Rectal smooth muscle tissue (tissue), 1 donor: ENCODE measurements around the gene CCSER1.

ENCODE experiments used
- H3K27ac ChIP-seq: one replicate; pipeline ENCODE4 v1.7.0; 2013; ENCODE audit warnings: low read depth, low read length, inconsistent platforms
- H3K27me3 ChIP-seq: one replicate; pipeline ENCODE4 v1.7.0; 2013; ENCODE audit warnings: low read length; ENCODE audit not compliant: control insufficient read depth, insufficient read depth
- H3K36me3 ChIP-seq: one replicate; pipeline ENCODE4 v1.7.0; 2013; ENCODE audit warnings: low read length; ENCODE audit not compliant: control insufficient read depth, insufficient read depth
- H3K4me1 ChIP-seq: one replicate; pipeline ENCODE4 v1.7.0; 2013; ENCODE audit warnings: low read length; ENCODE audit not compliant: control insufficient read depth, insufficient read depth
- H3K4me3 ChIP-seq: one replicate; pipeline ENCODE4 v1.7.0; 2013; ENCODE audit warnings: low read length
- H3K9ac ChIP-seq: one replicate; pipeline ENCODE4 v1.7.0; 2013; ENCODE audit warnings: low read length

The CCSER1 gene

DNA sequence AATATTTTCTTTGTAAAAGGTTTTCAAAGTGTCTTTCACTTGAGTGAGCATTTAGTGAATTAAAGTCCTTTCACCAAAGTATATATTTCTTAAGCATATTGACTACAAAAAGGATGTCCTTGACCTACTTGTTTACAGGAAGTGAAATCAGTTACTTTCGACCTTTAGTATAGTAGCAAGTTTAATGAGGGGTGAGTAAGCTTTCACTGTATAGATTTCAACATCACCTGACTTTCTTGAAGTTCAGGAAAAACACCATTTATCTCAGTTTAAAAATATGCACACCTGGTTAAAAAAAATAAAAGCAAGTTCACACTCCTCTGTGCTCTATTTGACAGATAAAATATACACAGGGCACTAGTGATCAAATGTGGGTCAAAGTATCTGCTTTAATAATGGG, 88.1 kb downstream of the CCSER1 start:
- no peak overlapping the region for H3K9ac ChIP-seq

DNA sequence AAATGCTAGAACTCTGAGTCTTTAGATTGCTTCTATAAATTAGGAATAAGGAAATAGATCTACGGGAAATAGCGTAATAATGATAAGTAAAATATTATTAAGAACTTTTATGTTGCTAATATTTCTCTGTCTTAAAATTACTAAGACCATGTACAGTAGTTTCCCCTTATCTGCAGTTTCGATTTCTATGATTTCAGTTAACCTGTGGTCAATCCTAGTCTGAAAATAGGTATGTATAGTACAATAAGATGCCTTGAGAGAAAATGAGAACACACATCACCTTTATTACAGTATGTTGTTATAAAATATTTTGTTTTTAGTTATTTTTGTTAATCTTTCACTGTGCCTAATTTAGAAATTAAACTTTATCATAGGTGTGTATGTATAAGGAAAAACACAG, 92.6 kb downstream of the CCSER1 start:
- no peak overlapping the region for H3K9ac ChIP-seq
- no peak overlapping the region for H3K27ac ChIP-seq
- no peaks in the 10 kb centered on the region for H3K27me3 ChIP-seq
- H3K36me3 ChIP-seq: no peaks in the 10 kb centered on the region
- no peaks in the 10 kb centered on the region for H3K4me1 ChIP-seq
- H3K4me3 ChIP-seq: no peak overlapping the region

More for the DNA sequence above, 88.1 kb downstream of the CCSER1 start:
- Histone ChIP-seq H3K36me3 (no peaks in the 10 kb centered on the region), H3K27me3 (no peaks in the 10 kb centered on the region), H3K4me3 (no peak overlapping the region), H3K27ac (no peak overlapping the region), H3K4me1 (no peaks in the 10 kb centered on the region)

DNA sequence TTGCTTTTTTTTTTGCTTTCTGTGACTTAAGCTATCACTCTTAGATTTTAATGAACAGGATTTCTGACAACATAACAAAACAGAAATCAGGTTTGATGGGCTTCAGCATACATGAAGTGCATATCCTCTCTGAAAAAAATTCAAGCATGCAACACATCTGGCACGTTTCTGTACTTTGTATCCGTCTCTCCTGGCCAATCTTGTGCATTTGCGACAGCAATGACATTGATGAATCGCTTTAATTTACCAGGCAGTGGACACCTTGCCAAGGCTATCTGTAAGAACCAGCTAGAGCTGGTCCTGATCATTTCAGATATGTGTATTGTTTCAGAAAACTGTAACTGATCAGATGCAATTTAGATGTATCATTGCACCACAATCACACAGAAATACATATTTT, 93.3 kb downstream of the CCSER1 start:
- H3K27me3 ChIP-seq: no peaks in the 10 kb centered on the region

DNA sequence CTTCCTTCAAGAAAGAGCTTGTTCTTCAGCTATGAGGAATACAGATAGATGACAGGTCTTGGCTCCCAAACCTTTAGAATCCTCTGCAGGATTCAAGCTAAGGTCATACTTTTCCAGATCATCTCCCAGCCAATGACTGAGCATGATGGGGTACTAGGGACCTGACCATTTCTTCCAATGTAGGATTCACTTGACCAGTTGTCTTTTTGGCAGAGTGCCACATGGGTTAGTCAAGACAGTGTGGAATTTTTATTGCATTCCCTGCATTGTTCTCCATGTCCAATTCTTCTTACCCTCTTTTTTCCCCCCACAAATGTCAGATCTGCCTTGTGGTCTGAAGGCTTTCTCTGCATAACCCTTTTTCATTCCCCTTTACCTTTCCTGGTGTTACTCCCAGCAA, 99.5 kb downstream of the CCSER1 start:
- H3K4me3 ChIP-seq: no peak overlapping the region

More for the DNA sequence above, 93.3 kb downstream of the CCSER1 start:
- Histone ChIP-seq H3K27ac (no peak overlapping the region), H3K36me3 (no peaks in the 10 kb centered on the region), H3K9ac (no peak overlapping the region), H3K4me3 (no peak overlapping the region), H3K4me1 (no peaks in the 10 kb centered on the region)

DNA sequence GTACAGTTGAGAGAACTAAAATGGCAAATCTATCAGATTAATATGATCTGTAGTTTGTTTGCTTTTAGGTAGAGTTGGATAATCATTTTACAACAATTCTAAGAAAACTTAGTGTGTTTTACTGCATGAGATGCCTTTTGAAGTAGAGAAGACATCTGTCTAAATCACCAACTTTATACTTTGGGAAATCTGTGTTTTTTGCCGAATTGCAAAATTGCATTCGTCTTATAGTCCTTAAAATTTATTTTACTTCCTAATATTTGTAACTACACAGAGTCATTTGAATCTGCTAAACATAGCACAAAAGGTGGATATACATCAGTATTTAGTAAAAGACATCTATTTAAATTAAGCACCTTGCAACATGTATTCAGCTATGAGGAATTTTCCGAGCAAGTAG, 100.0 kb downstream of the CCSER1 start:
- Histone ChIP-seq H3K9ac (no peak overlapping the region), H3K4me1 (no peaks in the 10 kb centered on the region), H3K27ac (no peak overlapping the region), H3K36me3 (no peaks in the 10 kb centered on the region), H3K4me3 (no peak overlapping the region), H3K27me3 (no peaks in the 10 kb centered on the region)

More for the DNA sequence above, 99.5 kb downstream of the CCSER1 start:
- Histone ChIP-seq H3K27me3 (no peaks in the 10 kb centered on the region), H3K36me3 (no peaks in the 10 kb centered on the region), H3K4me1 (no peaks in the 10 kb centered on the region), H3K9ac (no peak overlapping the region), H3K27ac (no peak overlapping the region)

DNA sequence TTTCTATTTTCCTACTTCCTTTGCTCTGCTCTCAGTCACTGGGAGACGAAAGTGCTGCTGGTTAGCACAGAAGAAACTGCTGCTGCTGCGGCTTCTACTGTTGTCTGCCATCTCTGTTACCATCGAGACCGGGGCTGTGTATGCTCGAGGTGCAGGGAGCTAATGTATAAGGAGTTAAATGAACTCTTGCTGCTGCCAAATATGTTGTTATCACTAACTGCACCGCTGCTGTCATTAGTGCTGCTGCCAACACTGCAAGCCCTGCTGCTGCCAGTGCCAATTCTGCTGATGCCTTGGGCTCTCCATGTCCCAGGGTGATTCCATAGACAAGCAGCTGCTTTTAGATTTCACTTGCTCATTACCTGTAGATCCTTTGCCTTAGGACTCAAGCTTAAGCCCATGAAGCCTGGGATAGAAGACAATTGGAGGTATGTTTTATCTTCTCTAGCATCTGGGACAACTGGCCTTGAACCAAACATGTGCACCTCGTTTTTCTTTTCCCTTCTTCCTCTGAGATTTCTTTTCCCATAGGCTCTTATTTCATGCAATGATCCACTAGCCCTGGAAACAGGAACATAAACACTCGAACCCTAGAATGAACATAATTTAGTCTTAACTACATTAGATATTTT, 107.8 kb downstream of the CCSER1 start:
- no peak overlapping the region for H3K4me3 ChIP-seq
- H3K9ac ChIP-seq: no peak overlapping the region

DNA sequence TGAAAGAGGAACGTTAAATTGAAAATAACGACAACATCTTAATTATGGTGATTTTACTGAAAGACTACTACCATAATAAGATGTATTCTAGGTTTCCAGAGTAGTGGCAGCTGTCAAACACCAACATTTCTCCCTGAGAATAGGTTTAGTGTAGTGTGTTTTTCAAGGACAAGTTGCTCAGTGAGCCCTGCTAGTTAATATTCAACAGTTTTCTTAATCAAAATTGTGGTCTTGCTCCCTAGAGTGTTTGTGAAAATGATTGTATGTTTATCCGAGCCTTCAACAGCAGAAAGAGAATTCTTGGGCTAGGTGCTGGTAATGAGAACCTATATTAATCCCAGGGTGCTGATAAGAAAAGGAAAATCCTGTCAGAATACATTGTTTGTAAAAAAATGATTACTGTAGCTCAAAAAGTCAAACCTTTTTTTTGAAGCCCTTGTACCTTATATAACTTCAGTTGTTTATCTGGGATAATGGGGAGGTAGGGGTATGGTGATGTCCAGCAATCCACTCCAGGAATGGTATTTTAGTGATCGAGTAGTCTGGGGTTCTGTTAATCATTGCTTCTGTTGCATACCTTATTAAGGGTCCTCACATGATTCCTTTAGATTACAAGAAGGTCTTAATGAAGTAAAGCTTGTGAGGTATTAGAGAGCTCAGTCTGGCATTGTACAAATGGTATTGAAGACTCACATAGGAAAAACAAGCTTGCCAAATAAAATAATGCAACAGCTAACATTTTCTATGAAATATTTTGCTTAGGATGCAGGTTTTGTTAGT, 110.7 kb downstream of the CCSER1 start:
- H3K9ac ChIP-seq: no peak overlapping the region
- no peak overlapping the region for H3K27ac ChIP-seq
- no peaks in the 10 kb centered on the region for H3K36me3 ChIP-seq
- H3K27me3 ChIP-seq: no peaks in the 10 kb centered on the region
- H3K4me3 ChIP-seq: no peak overlapping the region
- no peaks in the 10 kb centered on the region for H3K4me1 ChIP-seq

More for the DNA sequence above, 107.8 kb downstream of the CCSER1 start:
- Histone ChIP-seq H3K36me3 (no peaks in the 10 kb centered on the region), H3K27me3 (no peaks in the 10 kb centered on the region), H3K4me1 (no peaks in the 10 kb centered on the region), H3K27ac (no peak overlapping the region)

- H3K4me3 ChIP-seq: no peak overlapping the region
- no peak overlapping the region for H3K27ac ChIP-seq
- H3K4me1 ChIP-seq: no peaks in the 10 kb centered on the region
- no peak overlapping the region for H3K9ac ChIP-seq
- H3K36me3 ChIP-seq: no peaks in the 10 kb centered on the region
- H3K27me3 ChIP-seq: no peaks in the 10 kb centered on the region
Measured at GRCh38 chr4:90240333-90240732, 113.1 kb downstream of the CCSER1 start.

DNA sequence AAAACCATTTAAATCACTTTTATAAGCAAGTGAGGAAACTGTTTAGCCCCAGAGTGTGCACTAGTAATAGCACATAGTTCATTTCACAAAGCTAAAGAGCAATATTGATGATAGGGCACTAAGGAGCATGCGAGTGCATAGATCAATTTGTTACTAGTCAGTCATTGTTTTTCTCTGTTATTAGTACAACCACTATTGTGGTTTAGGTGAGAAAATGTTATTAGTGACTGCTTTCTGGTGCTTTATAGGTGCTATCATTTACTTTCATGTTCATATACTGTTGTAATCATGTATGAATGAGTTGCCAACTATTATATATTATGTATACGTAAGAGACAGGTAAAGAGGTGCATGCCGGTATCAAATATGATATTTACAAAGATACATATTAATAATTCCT, 113.8 kb downstream of the CCSER1 start:
- no peaks in the 10 kb centered on the region for H3K36me3 ChIP-seq
- no peak overlapping the region for H3K27ac ChIP-seq
- no peaks in the 10 kb centered on the region for H3K27me3 ChIP-seq
- no peak overlapping the region for H3K4me3 ChIP-seq
- H3K9ac ChIP-seq: no peak overlapping the region
- H3K4me1 ChIP-seq: no peaks in the 10 kb centered on the region

DNA sequence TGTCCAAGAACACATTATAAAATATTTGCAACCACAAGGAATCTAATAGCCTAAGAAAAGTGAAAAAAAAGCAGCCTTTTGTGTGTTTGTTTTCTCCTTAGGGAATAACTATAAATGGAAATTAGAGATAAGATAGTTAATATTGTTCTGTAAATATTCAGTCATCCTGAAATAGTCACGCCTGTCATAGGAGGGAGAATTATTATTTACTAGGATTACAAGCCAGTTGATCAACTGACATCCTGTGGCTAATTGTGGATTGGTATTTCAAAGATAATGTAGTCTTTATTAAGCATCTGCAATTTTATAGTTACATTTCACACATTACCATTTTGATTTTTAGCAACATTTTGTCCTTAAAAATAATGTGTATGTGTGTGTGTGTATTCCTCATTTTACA, 118.6 kb downstream of the CCSER1 start:
- H3K36me3 ChIP-seq: no peaks in the 10 kb centered on the region
- H3K27ac ChIP-seq: no peak overlapping the region
- H3K4me3 ChIP-seq: no peak overlapping the region
- H3K27me3 ChIP-seq: no peaks in the 10 kb centered on the region
- no peak overlapping the region for H3K9ac ChIP-seq
- no peaks in the 10 kb centered on the region for H3K4me1 ChIP-seq

GRCh38 chr4:90246816-90247215, 119.6 kb downstream of the CCSER1 start:
- H3K4me3 ChIP-seq: no peak overlapping the region
- no peak overlapping the region for H3K9ac ChIP-seq
- no peaks in the 10 kb centered on the region for H3K4me1 ChIP-seq
- no peak overlapping the region for H3K27ac ChIP-seq
- H3K27me3 ChIP-seq: no peaks in the 10 kb centered on the region
- H3K36me3 ChIP-seq: no peaks in the 10 kb centered on the region

DNA sequence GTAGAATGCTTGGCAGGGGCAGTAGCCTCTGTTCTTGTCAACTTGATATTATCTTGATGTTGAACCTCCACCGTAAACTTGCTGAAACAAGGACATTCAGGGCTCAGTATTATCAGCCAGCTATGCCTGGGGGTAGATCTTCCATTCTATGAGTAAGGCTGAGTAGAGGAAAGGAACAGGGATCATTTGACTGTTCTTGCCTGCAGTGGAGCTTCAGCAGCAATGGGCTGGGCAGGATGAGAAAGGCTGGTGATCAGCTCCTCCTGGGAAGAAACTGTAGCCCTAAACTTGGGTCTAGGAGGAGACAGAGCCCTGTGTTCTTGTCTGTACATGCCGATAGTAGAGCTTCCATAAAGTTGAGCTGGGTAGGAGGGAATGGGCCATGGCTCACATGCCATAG, 127.2 kb downstream of the CCSER1 start:
- H3K27ac ChIP-seq: no peak overlapping the region
- H3K4me3 ChIP-seq: no peak overlapping the region
- H3K36me3 ChIP-seq: no peaks in the 10 kb centered on the region
- H3K9ac ChIP-seq: no peak overlapping the region
- H3K4me1 ChIP-seq: no peaks in the 10 kb centered on the region
- H3K27me3 ChIP-seq: no peaks in the 10 kb centered on the region

DNA sequence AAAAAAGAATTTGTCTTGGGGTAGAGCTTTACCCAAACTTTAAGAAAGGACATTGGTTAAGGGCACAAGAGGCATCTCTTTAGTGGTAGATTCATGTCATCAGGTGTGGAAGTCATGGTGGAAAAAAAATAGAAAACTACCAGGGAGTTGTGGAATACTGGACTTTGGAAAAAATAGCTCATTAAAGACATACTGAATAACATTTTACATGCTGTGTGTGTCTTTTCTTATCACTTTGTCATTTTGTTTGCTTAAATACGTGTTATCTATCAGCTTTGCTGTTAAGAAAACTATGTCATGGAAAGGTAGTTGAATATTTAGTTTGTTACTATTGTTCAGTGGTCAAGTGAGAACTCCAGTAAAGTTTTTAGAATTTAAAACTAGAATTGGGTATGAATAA, 147.0 kb downstream of the CCSER1 start:
- Histone ChIP-seq H3K9ac (no peak overlapping the region), H3K4me1 (no peaks in the 10 kb centered on the region), H3K27ac (no peak overlapping the region), H3K27me3 (no peaks in the 10 kb centered on the region), H3K4me3 (no peak overlapping the region), H3K36me3 (no peaks in the 10 kb centered on the region)
